ENCODE results near the gene DTX3L.

DNA sequence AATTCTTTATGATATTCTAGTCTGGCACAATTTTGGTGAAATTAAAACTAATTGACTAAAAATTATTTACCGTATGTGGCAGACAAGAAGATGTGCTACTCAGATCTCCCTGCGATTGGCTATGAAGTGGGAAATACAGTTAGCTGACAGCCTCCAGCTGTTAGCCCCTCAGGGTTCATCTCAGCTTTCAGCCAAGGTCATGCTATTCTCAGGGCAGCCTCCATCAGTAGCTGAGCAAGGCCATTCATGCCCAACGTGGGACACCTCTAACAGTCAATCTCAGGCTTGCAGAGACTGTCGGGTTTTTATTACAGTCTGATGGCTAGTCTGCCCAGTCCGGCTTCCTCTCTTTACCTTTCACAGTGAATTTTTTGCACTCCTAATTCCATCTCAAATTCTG lies 6.8 kb upstream of the DTX3L start:
- TF ChIP-seq POLR2A (IDR thresholded peaks at IDR 0.05): no peak
- no peak for TF ChIP-seq CTCF (IDR thresholded peaks at IDR 0.05 in 4 of 5, conservative IDR thresholded peaks at IDR 0.05 in 1 of 5)
